ENCODE results near the gene MATN3.

GRCh38 chr2:20042531-20042930, 30.1 kb upstream of the MATN3 start:
- TF ChIP-seq CTCF (IDR thresholded peaks at IDR 0.05) (no peak), TCF7L2 (IDR thresholded peaks at IDR 0.05; ENCODE audit: low read depth, low read length) (no peak), POLR2AphosphoS5 (IDR thresholded peaks at IDR 0.05; ENCODE audit: low read depth, low read length) (no peak), SIN3A (IDR thresholded peaks at IDR 0.05; ENCODE audit: borderline replicate concordance, insufficient read depth, low read depth, low read length) (no peak)

Data from Panc1 (cell line).